Activated CD4-positive, alpha-beta T cell treated with anti-CD3 and anti-CD28 coated beads, Interleukin-2, amount 10 ng/mL, durations not matched to agents 24 days and 14 days (primary cell): ENCODE results near the gene LUZP4. TPM values are rescaled to one million over a fixed set of nuclear protein-coding genes. Genes with fewer than 3 reads are reported as not detected.
"Not testable (repeated sequence)": the region's sequence is repeated elsewhere in the genome, so short reads cannot be mapped to it uniquely, and the experiment has no call there.

Experiments
- DNase-seq: peaks from one replicate; pipeline ENCODE4 v3.0.0; 2022
- H3K27ac Mint-ChIP-seq: one replicate; pipeline ENCODE4 v1.8.0; 2022; ENCODE audit warnings: mild to moderate bottlenecking, mixed read lengths
- H3K27me3 Mint-ChIP-seq: one replicate; pipeline ENCODE4 v1.8.0; 2022; ENCODE audit warnings: mixed read lengths
- H3K36me3 Mint-ChIP-seq: one replicate; pipeline ENCODE4 v1.8.0; 2022; ENCODE audit warnings: low read depth, mild to moderate bottlenecking, mixed read lengths
- H3K4me1 Mint-ChIP-seq: one replicate; pipeline ENCODE4 v1.8.0; 2021; ENCODE audit warnings: mixed read lengths
- H3K4me3 Mint-ChIP-seq: one replicate; pipeline ENCODE4 v1.8.0; 2022; ENCODE audit warnings: mild to moderate bottlenecking, moderate library complexity, mixed read lengths
- H3K9me3 Mint-ChIP-seq: one replicate; pipeline ENCODE4 v1.8.0; 2021; ENCODE audit warnings: mixed read lengths
- intact Hi-C: fragments of 100-400 bp; cut with micrococcal nuclease; formaldehyde crosslinking; loops from one replicate; pipeline ENCODE4 v1.15.1; 2023
- total RNA-seq: library from RNA; stranded (reverse); gene quantifications from 2 replicates; pipeline ENCODE4 v1.2.3, GENCODE V29; 2022

The LUZP4 gene
- total RNA-seq, 1 donor from 2014 or later: not detected

- Mint-ChIP-seq H3K9me3 (no peaks in the 10 kb centered on the region), H3K27ac (no peak overlapping the region), H3K4me3 (no peak overlapping the region), H3K4me1 (no peaks in the 10 kb centered on the region), H3K27me3 (no peaks in the 10 kb centered on the region), H3K36me3 (no peaks in the 10 kb centered on the region)
- intact Hi-C loops: no loop called here
- no peak for DNase-seq
Measured at GRCh38 chrX:115311601-115312001, 22.1 kb downstream of the LUZP4 start.

- intact Hi-C loops: no loop called here
- Mint-ChIP-seq H3K36me3 (no peaks in the 10 kb centered on the region), H3K27me3 (no peaks in the 10 kb centered on the region), H3K4me3 (no peak overlapping the region), H3K9me3 (no peaks in the 10 kb centered on the region), H3K4me1 (no peaks in the 10 kb centered on the region), H3K27ac (no peak overlapping the region)
- DNase-seq: no peak
Measured at GRCh38 chrX:115318139-115318538, 28.6 kb downstream of the LUZP4 start.

- no peak overlapping the region for H3K27ac Mint-ChIP-seq
- no peaks in the 10 kb centered on the region for H3K9me3 Mint-ChIP-seq
- H3K4me1 Mint-ChIP-seq: no peaks in the 10 kb centered on the region
- DNase-seq: no peak
- H3K36me3 Mint-ChIP-seq: no peaks in the 10 kb centered on the region
- no peaks in the 10 kb centered on the region for H3K27me3 Mint-ChIP-seq
- intact Hi-C loops: no loop called here
- H3K4me3 Mint-ChIP-seq: no peak overlapping the region
Measured at GRCh38 chrX:115322375-115322774, 32.9 kb downstream of the LUZP4 start.

DNA sequence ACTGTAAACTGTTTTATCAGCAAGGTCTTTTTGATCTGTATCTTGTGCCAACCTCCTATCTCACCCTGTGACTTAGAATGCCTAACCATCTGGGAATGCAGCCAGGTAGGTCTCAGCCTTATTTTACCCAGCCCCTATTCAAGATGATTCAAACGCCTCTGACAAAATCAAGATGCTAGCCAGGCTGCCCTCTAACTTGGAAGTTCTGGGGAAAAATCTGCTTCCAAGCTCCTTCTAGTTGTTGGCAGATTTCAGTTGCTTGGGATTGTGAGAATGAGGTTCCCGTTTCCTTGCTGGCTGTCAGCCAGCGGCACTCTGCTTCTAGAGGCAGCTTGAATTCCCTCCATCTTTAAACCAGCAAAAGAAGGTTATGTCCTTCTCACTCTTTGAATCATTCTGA is 34.7 kb downstream of the LUZP4 start:
- H3K9me3 Mint-ChIP-seq: no peaks in the 10 kb centered on the region
- no peak overlapping the region for H3K4me3 Mint-ChIP-seq
- intact Hi-C loops: no loop called here
- no peaks in the 10 kb centered on the region for H3K27me3 Mint-ChIP-seq
- H3K27ac Mint-ChIP-seq: no peak overlapping the region
- no peaks in the 10 kb centered on the region for H3K4me1 Mint-ChIP-seq
- H3K36me3 Mint-ChIP-seq: no peaks in the 10 kb centered on the region
- DNase-seq: no peak

DNA sequence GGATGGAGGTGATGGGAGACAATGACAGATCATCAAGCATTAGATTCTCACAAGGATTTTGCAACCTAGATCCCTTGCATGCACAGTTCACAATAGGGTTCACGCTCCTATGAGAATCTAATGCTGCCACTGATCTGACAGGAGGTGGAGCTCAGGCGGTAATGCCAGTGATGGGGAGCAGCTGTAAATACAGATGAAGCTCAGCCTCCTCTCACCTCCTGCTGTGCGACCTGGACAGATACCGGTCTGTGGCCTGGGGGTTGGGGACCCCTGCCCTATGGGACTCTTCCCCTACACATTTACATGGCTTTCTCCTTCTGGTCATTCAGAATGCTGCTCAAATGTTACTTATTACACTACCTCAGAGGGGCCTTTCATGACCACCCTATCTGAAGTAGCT is 39.8 kb downstream of the LUZP4 start:
- H3K27ac Mint-ChIP-seq, intact Hi-C loops, H3K27me3 Mint-ChIP-seq, H3K4me3 Mint-ChIP-seq, H3K36me3 Mint-ChIP-seq, DNase-seq, H3K9me3 Mint-ChIP-seq, H3K4me1 Mint-ChIP-seq: not testable (repeated sequence)

DNA sequence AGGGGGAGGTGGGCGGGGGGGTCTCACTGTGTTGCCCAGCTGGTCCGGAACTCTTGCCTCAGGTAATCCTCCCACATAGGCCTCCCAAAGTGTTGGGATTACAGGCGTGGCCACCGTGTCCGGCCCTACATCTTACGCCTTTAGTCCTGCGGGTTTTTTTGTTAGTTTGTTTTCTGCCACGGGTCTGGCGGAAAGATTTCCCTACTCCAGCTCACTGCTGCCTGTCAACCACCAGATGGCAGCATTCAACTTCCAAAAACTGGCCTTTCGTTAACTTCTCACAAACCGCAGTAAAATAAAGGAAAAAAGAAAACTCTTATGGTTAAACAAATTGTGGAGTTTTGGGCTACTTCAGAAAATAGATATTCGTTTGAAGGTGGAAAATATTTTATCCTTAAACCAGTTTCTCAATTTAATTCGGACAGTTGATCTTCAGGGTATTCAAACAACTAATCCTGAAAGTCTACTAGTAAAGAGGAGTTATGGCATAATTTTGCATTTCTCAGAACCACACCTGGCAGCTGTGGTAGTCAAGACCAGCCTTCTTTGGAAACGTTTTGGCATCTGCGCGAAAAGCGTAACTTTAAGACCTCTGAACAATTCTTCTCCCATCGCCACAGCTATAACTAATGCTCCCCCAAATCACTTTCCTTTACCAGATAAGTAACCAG is 41.1 kb downstream of the LUZP4 start:
- peak; percentile 63 for DNase-seq
- Mint-ChIP-seq H3K27ac (no peak overlapping the region), H3K9me3 (no peaks in the 10 kb centered on the region), H3K4me1 (no peaks in the 10 kb centered on the region), H3K4me3 (no peak overlapping the region), H3K36me3 (no peaks in the 10 kb centered on the region), H3K27me3 (no peaks in the 10 kb centered on the region)
- intact Hi-C loops: loop anchor here (1.0 to 2.0 kb wide), 2 partner anchors 313 to 360 kb away; no protein-coding TSS in a partner anchor

GRCh38 chrX:115332832-115333231 is 43.3 kb downstream of the LUZP4 start:
- H3K27me3 Mint-ChIP-seq: no peaks in the 10 kb centered on the region
- DNase-seq: no peak
- H3K4me1 Mint-ChIP-seq: no peaks in the 10 kb centered on the region
- H3K36me3 Mint-ChIP-seq: no peaks in the 10 kb centered on the region
- no peak overlapping the region for H3K27ac Mint-ChIP-seq
- H3K4me3 Mint-ChIP-seq: no peak overlapping the region
- intact Hi-C loops: no loop called here
- no peaks in the 10 kb centered on the region for H3K9me3 Mint-ChIP-seq

GRCh38 chrX:115333446-115333845 is 43.9 kb downstream of the LUZP4 start:
- no peak overlapping the region for H3K27ac Mint-ChIP-seq
- intact Hi-C loops: no loop called here
- H3K9me3 Mint-ChIP-seq: no peaks in the 10 kb centered on the region
- no peaks in the 10 kb centered on the region for H3K27me3 Mint-ChIP-seq
- H3K4me3 Mint-ChIP-seq: no peak overlapping the region
- H3K4me1 Mint-ChIP-seq: no peaks in the 10 kb centered on the region
- no peak for DNase-seq
- no peaks in the 10 kb centered on the region for H3K36me3 Mint-ChIP-seq

GRCh38 chrX:115337491-115338144 is 48.1 kb downstream of the LUZP4 start:
- Mint-ChIP-seq H3K9me3 (no peaks in the 10 kb centered on the region), H3K27me3 (no peaks in the 10 kb centered on the region), H3K4me3 (no peak overlapping the region), H3K27ac (no peak overlapping the region), H3K36me3 (no peaks in the 10 kb centered on the region), H3K4me1 (no peaks in the 10 kb centered on the region)
- DNase-seq: no peak
- intact Hi-C loops: no loop called here

DNA sequence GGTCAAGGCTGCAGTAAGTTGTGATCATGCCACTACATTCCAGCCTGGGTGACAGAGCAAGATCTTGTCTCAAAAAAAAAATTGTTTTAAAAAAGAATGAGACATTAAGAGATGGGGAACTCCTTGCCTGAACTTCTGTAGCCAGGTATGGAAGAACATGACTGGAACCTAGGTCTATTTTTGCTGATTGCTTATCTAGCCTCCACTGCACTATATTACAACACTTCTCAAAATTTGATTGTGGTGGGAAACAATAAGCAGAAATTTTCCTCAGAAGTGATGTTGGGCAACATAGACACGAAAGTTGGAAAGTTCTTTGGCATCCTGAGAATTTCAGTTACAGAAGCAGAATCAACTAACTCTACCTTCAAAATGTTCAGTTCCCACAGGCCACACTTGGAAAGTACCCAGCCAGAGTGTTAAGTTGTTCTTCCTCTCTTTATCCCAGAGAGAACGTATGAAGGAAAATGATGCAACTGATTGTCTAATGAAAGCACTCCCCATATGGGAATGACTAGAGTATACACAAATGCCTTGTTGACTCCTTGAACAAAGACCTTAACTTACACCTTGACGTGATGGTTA is 50.0 kb downstream of the LUZP4 start:
- Mint-ChIP-seq H3K27me3 (no peaks in the 10 kb centered on the region), H3K4me1 (no peaks in the 10 kb centered on the region), H3K9me3 (no peaks in the 10 kb centered on the region), H3K27ac (no peak overlapping the region), H3K36me3 (no peaks in the 10 kb centered on the region), H3K4me3 (no peak overlapping the region)
- intact Hi-C loops: no loop called here
- DNase-seq: no peak

DNA sequence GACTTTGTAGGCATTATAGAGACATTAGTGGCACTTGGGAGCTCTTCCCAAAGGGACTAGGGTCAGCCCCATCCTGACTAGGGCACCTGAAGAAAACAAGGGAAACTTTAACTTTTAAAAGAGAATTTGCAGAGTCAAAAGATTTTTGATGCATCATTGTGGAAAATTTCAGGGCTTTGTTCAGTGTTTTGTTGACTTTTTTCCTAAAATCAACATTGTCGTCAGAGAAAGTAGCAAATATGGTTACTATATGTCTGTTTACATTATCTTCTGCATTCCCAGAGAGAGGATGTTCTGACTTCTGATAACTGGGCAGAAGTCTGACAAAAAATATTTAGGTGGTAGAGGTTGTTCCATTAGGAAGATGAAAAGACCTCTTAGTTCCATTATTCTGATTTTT is 51.9 kb downstream of the LUZP4 start:
- no peak overlapping the region for H3K27ac Mint-ChIP-seq
- no peaks in the 10 kb centered on the region for H3K36me3 Mint-ChIP-seq
- intact Hi-C loops: no loop called here
- H3K4me3 Mint-ChIP-seq: no peak overlapping the region
- H3K9me3 Mint-ChIP-seq: no peaks in the 10 kb centered on the region
- no peaks in the 10 kb centered on the region for H3K4me1 Mint-ChIP-seq
- DNase-seq: no peak
- H3K27me3 Mint-ChIP-seq: no peaks in the 10 kb centered on the region

DNA sequence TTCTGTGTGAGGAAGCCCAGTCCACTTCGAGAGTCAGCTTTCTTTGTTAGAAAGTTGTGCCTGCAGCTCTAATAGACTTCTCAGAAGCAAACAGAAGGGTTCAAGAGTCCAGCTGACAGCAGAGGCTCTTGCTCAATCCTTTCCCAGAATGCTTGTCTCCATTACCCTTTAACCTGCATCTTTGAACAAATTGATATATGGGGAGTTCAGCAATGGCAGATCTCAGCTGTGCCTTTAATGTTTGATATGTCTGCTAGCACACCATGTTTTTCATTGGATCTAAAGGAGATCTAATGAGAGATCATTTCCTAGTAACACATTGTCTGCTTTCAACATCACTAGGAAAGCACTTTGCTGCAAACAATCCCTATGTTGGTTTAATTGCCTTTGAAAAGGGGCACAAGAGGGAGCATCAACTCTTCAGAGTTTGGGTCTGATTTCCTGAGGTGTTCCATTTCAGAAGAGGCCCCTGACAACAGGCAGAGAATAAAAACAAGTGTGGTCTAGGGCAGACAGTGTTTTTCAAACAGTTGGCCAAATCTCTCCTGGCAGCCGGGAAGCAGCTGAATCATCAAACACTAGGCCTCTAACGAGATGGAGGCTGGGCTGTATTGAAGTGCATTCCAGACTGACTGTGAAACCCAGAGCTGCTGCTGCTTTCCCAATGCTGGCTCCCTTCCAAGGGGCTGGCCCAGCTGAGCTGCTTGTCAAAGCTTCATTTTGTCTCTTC is 55.5 kb downstream of the LUZP4 start:
- no peaks in the 10 kb centered on the region for H3K9me3 Mint-ChIP-seq
- intact Hi-C loops: no loop called here
- no peaks in the 10 kb centered on the region for H3K27me3 Mint-ChIP-seq
- H3K36me3 Mint-ChIP-seq: no peaks in the 10 kb centered on the region
- H3K4me3 Mint-ChIP-seq: no peak overlapping the region
- no peak for DNase-seq
- H3K4me1 Mint-ChIP-seq: no peaks in the 10 kb centered on the region
- H3K27ac Mint-ChIP-seq: no peak overlapping the region

DNA sequence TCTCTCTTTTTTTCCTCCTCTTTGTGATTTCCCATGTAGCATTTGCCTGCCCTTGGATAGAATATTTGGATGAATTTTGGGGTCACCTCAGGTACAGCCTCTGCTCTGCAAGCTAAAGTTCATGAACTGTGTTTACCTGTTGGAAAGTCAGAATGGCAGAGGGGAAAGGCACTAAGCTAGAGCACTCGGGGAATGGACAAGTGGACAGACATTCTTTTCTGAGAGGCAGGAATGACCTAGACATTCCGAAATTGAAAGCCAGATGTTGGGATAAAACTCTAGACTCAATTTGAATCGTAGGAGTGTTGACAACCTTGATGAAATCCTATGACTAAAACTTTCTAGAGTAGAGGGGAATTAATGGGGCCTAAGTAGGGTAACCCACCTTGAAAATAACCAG is 56.1 kb downstream of the LUZP4 start:
- H3K4me3 Mint-ChIP-seq: no peak overlapping the region
- intact Hi-C loops: no loop called here
- H3K4me1 Mint-ChIP-seq: no peaks in the 10 kb centered on the region
- no peaks in the 10 kb centered on the region for H3K36me3 Mint-ChIP-seq
- no peaks in the 10 kb centered on the region for H3K27me3 Mint-ChIP-seq
- H3K9me3 Mint-ChIP-seq: no peaks in the 10 kb centered on the region
- no peak overlapping the region for H3K27ac Mint-ChIP-seq
- DNase-seq: no peak

DNA sequence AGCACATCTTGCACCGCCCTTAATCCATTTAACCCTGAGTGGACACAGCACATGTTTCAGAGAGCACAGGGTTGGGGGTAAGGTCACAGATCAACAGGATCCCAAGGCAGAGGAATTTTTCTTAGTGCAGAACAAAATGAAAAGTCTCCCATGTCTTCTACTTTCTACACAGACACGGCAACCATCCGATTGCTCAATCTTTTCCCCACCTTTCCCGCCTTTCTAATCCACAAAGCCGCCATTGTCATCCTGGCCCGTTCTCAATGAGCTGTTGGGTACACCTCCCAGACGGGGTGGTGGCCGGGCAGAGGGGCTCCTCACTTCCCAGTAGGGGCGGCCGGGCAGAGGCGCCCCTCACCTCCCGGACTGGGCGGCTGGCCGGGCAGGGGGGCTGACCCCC is 57.2 kb downstream of the LUZP4 start:
- intact Hi-C loops, H3K9me3 Mint-ChIP-seq, H3K4me1 Mint-ChIP-seq, H3K36me3 Mint-ChIP-seq, H3K27me3 Mint-ChIP-seq, H3K27ac Mint-ChIP-seq, H3K4me3 Mint-ChIP-seq, DNase-seq: not testable (repeated sequence)
